ENCODE data around the gene FAT1.

- TF ChIP-seq CTCF (IDR thresholded peaks at IDR 0.05) (no peak), POLR2A (IDR thresholded peaks at IDR 0.05) (no peak)
These were observed 29.8 kb downstream of the FAT1 start for GRCh38 chr4:186693894-186694293.

Data from lower leg skin (tissue), 3 donors.